Small intestine (tissue), 7 donors: Measurements from ENCODE around the gene GPR17. TPM values are rescaled to one million over a fixed set of nuclear protein-coding genes. Genes with fewer than 3 reads are reported as not detected.

Experiments used
- DNase-seq, 2 donors: peaks; one replicate each; pipeline versions ENCODE4 v3.0.0 to v3.0.0-alpha.2; 2013
- FAIRE-seq: peaks from 2 replicates; lab custom pipeline; 2012; peaks lifted over from hg19 to GRCh38; lab: Jason Lieb, UNC
- H3K27ac ChIP-seq, 3 donors: one replicate each; pipeline ENCODE4 v1.5.1; 2013; ENCODE audit warnings: low read length in 2 of 3, mild to moderate bottlenecking in 2 of 3, control low read depth in 1 of 3, inconsistent platforms in 1 of 3, low read depth in 1 of 3, moderate library complexity in 1 of 3
- H3K27me3 ChIP-seq, 3 donors: one replicate each; pipeline ENCODE4 v1.6.1; 2013; ENCODE audit warnings: low read length in 3 of 3, inconsistent platforms in 1 of 3; ENCODE audit not compliant: control insufficient read depth in 3 of 3, insufficient read depth in 3 of 3
- H3K36me3 ChIP-seq, 3 donors: one replicate each; pipeline ENCODE4 v1.6.1; 2013; ENCODE audit warnings: low read length in 3 of 3, inconsistent platforms in 1 of 3, low read depth in 1 of 3, mild to moderate bottlenecking in 1 of 3, moderate library complexity in 1 of 3; ENCODE audit not compliant: control insufficient read depth in 3 of 3, insufficient read depth in 2 of 3
- H3K4me1 ChIP-seq, 3 donors: one replicate each; pipeline ENCODE4 v1.6.1; 2013; ENCODE audit warnings: low read length in 2 of 3, inconsistent platforms in 1 of 3, low read depth in 1 of 3, mild to moderate bottlenecking in 1 of 3, moderate library complexity in 1 of 3; ENCODE audit not compliant: control insufficient read depth in 3 of 3, insufficient read depth in 2 of 3
- H3K4me3 ChIP-seq, 3 donors: one replicate each; pipeline ENCODE4 v1.5.1; 2013; ENCODE audit warnings: low read length in 3 of 3, control low read depth in 1 of 3, inconsistent platforms in 1 of 3, low read depth in 1 of 3, mild to moderate bottlenecking in 1 of 3, moderate library complexity in 1 of 3
- H3K9me3 ChIP-seq, 2 donors: one replicate each; pipeline ENCODE4 v1.6.1; 2013; ENCODE audit warnings: low read depth in 1 of 2, low read length in 1 of 2; ENCODE audit not compliant: control insufficient read depth in 2 of 2, insufficient read depth in 1 of 2
- WGBS, 3 donors: extraction: QIAGEN DNeasy Blood & Tissue Kit; methylation state at CpG; one replicate each; pipeline ENCODE4 v1.1.7; 2013; 5-methylcytosine and 5-hydroxymethylcytosine counted together
- polyA plus RNA-seq, 4 donors: library from polyadenylated mRNA; stranded (reverse) in 3 of 4; unstranded in 1 of 4; fragments of 200-250 nt in 3 of 4; fragments of 120-200 nt in 1 of 4; gene quantifications; one replicate each; pipeline versions ENCODE4 v1.2.1 to v1.2.3, GENCODE V29; 2013
- donor health status: healthy with polysubstance abuse.
- donor health status: control.
- donor health status: control.
- donor health status: Bipolar disorder and iron deficiency.
- donor health status: healthy.

The GPR17 gene
- polyA plus RNA-seq, 4 donors: 0.18 to 0.56 TPM; not detected in 2

- no peaks in the 10 kb centered on the region for H3K27me3 ChIP-seq
- peaks cover 0 to 82% (median 31%) of the 10 kb centered on the region in 3 donors for H3K36me3 ChIP-seq
- 70 to 74% (median 72%) methylated on average over 15 to 16 of the region's 16 CpGs for WGBS, 3 donors
- no peak overlapping the region for H3K4me3 ChIP-seq
- H3K27ac ChIP-seq: no peak overlapping the region
- no peaks in the 10 kb centered on the region for H3K9me3 ChIP-seq
- DNase-seq (peak in 1 of 2 donors; percentile 26), FAIRE-seq (no peak)
- H3K4me1 ChIP-seq: no peaks in the 10 kb centered on the region
Observed at GRCh38 chr2:127619877-127620705, 25.9 kb upstream of the GPR17 start.

DNA sequence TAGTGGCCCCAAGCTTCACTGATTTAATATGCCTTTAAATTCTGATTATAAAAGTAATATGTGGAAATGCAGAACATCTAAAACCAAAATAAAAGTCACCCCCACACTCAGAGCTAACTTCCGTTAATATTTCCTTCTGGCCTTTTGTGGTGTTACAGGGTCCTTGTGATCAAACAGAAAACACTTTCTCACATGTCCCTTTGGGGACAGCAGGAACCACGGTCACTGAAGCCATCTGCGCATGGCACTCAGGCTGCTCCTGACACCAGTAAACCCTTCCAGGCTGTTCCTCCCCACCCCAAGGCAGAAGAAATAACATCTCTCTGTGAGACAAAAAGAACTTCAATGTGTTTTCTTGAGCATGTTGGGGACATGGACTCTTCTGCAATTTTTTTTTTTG, 25.1 kb upstream of the GPR17 start:
- H3K4me1 ChIP-seq: no peaks in the 10 kb centered on the region
- no peak for DNase-seq
- WGBS, 3 donors: 69 to 88% (median 79%) methylated on average over 3 of the region's 3 CpGs
- no peak overlapping the region for H3K4me3 ChIP-seq
- no peaks in the 10 kb centered on the region for H3K27me3 ChIP-seq
- FAIRE-seq: no peak
- H3K9me3 ChIP-seq: no peaks in the 10 kb centered on the region
- H3K36me3 ChIP-seq: peaks cover 0 to 82% (median 34%) of the 10 kb centered on the region in 3 donors
- H3K27ac ChIP-seq: no peak overlapping the region

DNA sequence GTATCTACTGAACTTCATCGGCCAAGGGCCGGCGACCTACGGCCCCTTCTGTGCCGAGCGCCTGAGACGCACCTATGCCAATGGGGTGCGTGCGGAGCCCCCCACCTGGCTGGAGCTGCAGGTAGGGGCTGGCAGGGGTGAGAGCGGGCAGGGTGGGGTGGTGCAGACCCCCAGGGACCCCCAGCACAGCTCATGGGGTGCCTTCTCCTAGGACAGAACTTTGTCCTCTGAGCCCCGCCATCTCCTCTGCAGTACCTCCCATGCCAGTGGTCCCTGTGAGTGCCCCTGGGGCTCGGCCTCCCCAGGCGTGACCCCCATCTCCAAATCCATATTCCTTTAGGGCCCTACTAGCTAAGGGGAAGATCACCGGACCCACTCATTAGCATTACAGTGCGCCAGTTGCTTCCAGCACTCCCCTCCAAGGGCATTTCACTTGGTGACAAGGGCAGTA, 23.9 kb upstream of the GPR17 start:
- no peak for DNase-seq
- H3K36me3 ChIP-seq: peaks cover 0 to 87% (median 35%) of the 10 kb centered on the region in 3 donors

GRCh38 chr2:127622561-127623387, 23.2 kb upstream of the GPR17 start:
- no peak overlapping the region for H3K27ac ChIP-seq
- no peaks in the 10 kb centered on the region for H3K9me3 ChIP-seq
- H3K4me3 ChIP-seq: no peak overlapping the region
- H3K36me3 ChIP-seq: peaks cover 0 to 91% (median 35%) of the 10 kb centered on the region in 3 donors
- no peak for DNase-seq
- no peaks in the 10 kb centered on the region for H3K27me3 ChIP-seq
- no peak for FAIRE-seq
- H3K4me1 ChIP-seq: no peaks in the 10 kb centered on the region
- 88 to 93% (median 89%) methylated on average over 18 to 21 of the region's 21 CpGs for WGBS, 3 donors

More for the DNA sequence above, 23.9 kb upstream of the GPR17 start:
- Histone ChIP-seq H3K9me3 (no peaks in the 10 kb centered on the region), H3K4me1 (no peaks in the 10 kb centered on the region), H3K27ac (no peak overlapping the region), H3K4me3 (no peak overlapping the region), H3K27me3 (no peaks in the 10 kb centered on the region)
- 95 to 97% (median 95%) methylated on average over 15 of the region's 15 CpGs for WGBS, 3 donors
- FAIRE-seq: no peak

DNA sequence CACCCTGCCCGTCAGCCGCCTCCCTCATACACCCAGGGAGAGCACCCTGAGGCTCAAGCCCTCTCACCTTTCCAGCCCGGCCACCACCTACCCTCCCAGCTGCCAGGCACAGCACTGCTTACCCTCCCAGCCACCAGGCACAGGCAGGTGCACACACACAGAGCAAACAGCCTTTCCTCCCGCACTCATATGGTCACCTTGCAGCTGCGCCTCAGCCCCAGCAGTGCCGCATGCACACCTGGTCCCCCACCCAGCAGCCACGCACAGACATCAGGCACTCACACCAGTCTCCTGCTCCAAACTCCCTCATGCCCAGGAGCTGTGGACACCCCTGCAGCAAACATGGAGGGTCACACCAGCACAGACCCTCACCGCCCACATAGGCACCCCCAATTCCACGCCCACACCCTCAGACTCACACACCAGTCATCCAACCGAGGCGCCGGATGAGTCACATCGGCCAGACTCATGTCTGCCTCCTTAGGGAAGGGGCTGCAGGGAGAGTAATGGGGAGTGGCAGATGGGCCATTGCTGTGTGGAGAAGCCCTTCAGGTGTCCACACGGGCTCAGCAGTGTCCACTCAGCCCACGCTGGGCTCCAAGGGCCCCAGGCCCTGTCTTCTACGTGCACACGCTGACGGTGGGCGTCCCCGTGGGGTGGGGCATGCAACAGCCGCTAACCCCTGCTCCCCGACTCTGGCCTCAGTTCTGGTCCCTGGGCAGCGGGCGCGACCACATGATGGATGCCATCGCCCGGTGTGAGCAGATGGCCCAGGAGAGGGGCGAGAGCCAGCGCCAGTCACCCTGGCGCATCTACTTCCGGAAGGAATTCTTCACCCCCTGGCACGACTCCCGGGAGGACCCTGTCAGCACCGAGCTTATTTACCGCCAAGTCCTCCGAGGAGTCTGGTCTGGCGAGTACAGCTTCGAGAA, 22.3 kb upstream of the GPR17 start:
- 90 to 92% (median 90%) methylated on average over 33 to 38 of the region's 38 CpGs for WGBS, 3 donors
- DNase-seq: no peak
- no peak for FAIRE-seq

DNA sequence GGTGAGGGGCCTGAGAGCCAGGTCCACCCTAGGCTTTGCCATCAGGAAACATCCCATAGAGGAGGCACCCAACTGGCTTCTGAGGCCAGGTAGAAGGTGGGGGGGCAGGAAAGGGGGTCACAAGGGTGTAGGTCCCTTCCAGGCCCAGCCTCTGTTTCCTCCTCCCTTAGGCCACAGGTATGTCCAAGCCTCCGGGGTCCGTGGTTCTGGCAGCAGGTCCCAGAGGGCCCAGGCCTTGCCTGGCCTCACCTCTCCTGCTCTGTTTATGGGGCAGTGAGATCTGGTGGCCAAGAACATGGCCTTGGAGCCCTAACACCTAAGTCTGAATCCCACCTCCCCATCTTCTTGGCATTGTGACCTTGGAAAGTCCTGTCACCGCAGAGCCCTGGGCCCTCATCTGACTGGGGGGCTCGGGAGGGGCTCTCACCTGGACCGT, 21.6 kb upstream of the GPR17 start:
- H3K9me3 ChIP-seq: no peaks in the 10 kb centered on the region
- H3K4me1 ChIP-seq: no peaks in the 10 kb centered on the region
- no peak for FAIRE-seq
- H3K27me3 ChIP-seq: no peaks in the 10 kb centered on the region
- H3K27ac ChIP-seq: no peak overlapping the region
- DNase-seq: no peak
- WGBS, 3 donors: 90 to 97% (median 91%) methylated on average over 5 of the region's 5 CpGs
- peaks cover 0 to 96% (median 35%) of the 10 kb centered on the region in 3 donors for H3K36me3 ChIP-seq
- no peak overlapping the region for H3K4me3 ChIP-seq

More for the DNA sequence above, 22.3 kb upstream of the GPR17 start:
- Histone ChIP-seq H3K9me3 (no peaks in the 10 kb centered on the region), H3K27me3 (no peaks in the 10 kb centered on the region), H3K4me3 (no peak overlapping the region), H3K27ac (no peak overlapping the region), H3K4me1 (no peaks in the 10 kb centered on the region), H3K36me3 (peaks cover 0 to 92% (median 33%) of the 10 kb centered on the region in 3 donors)

DNA sequence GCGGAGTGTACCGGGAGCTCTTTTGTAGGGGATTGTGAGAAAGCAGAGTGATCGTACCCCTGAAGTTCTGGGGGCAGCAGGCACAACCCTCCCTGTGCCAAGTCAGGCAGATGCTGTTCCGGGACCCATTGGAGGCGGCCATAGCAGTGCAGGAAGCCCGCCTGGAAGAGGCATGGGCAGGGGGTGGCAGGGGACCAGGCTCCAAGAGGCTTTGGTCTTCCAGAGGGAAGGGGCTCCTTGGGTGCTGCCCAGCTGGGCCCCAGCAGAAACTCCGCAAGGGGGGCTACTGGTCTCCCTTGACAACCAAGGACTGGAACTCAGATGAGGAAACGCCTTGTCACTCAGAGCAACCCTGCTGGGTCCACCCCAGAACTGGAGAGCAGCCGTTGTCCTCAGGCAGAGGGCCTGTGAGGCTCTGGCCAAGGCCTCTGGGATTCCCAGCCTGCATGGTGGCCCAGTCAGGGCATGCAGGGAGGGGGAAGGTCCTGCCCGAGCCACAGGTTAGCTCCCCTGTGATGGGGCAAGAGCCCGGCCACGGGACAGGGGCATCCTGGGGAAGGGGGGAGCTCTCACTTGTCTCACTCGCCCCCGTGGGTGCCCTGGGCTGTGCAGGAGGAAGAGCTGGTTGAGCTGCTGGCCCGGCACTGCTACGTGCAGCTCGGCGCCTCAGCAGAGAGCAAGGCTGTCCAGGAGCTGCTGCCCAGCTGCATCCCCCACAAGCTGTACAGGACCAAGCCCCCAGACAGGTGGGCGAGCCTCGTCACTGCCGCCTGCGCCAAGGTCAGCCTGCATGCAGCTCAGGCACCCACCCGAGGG, 21.0 kb upstream of the GPR17 start:
- Histone ChIP-seq H3K4me3 (no peak overlapping the region), H3K36me3 (peaks cover 0 to 97% (median 33%) of the 10 kb centered on the region in 3 donors), H3K9me3 (no peaks in the 10 kb centered on the region), H3K27me3 (no peaks in the 10 kb centered on the region), H3K4me1 (no peaks in the 10 kb centered on the region), H3K27ac (no peak overlapping the region)
- FAIRE-seq (no peak), DNase-seq (no peak)
- WGBS, 3 donors: 87 to 96% (median 89%) methylated on average over 23 of the region's 23 CpGs
